Left kidney (tissue), 2 donors: ENCODE results near the gene PCGF1. TPM values are rescaled to one million over a fixed set of nuclear protein-coding genes. Genes with fewer than 3 reads are reported as not detected.

Source experiments
- DNase-seq: peaks from one replicate; pipeline ENCODE4 v3.0.0-alpha.2; 2013
- polyA plus RNA-seq: library from polyadenylated mRNA; unstranded; fragments of 120-200 nt; gene quantifications from one replicate; pipeline ENCODE4 v1.2.1, GENCODE V29; 2013; ENCODE audit not compliant: insufficient read length

PCGF1 gene
- polyA plus RNA-seq, 1 donor: 29.5 TPM

- DNase-seq: no peak
Measured at GRCh38 chr2:74515981-74516633, 8.6 kb upstream of the PCGF1 start.

DNA sequence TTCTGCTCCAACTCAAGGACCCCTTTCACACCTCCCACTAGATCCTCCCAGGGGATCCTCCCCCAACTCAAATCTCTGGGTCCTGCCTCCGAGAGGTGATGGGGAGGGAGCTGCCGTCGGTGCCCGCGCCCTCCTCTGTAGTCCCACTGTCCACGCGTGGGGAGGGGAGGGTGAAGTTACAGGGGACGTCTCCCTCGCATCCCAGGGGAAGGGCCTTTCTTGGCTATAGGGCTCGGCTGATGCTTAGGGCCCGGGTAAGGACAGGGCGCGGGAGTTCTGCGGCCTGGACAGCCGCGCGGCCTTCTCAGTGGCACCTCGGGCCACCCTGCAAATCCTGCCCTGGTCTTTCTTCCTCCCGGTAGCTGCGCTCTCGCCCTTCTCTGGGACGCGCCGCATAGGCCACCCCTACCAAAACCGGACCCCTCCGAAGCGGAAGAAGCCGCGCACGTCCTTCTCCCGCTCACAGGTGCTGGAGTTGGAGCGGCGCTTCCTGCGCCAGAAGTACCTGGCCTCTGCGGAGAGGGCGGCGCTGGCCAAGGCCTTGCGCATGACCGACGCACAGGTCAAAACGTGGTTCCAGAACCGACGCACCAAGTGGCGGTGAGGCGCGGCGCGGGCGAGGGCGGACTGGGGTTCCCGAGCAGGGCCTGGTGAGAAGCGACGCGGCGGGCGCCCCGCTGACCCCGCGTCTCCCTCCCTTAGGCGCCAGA is 7.9 kb upstream of the PCGF1 start:
- no peak for DNase-seq

DNA sequence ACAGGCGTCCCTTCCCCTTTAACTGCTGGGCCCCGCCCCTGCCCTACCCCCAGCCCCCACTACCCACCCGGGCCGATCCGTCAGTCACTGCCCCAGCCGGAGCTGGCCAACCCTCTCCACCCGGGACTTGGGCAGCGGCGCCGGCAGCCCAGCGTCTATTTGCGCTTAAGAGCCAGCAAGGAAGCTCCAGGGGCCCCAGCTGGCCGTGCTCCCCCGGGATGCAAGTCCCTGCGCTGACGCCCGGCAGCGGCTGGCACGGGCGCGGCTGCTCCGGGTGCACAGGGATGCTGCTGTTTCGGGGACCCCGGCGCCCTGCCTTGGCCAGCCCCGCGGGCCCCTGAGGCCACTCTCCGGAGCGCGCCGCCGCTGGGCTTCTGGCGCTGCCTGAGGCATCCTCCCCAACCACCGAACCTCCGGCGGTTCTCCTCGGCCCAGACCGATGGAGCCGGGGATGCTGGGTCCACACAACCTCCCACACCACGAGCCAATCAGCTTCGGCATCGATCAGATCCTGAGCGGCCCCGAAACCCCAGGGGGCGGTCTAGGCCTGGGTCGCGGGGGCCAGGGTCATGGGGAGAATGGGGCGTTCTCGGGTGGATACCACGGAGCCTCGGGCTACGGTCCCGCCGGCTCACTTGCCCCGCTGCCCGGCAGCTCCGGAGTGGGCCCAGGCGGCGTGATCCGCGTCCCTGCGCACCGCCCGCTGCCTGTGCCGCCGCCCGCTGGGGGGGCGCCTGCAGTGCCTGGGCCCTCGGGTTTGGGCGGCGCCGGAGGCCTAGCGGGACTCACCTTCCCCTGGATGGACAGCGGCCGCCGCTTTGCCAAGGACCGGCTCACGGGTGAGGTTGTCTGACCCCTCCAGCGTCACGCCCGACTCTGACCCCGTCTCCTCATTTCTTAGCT is 7.1 kb upstream of the PCGF1 start, which contains the start of gene TLX2:
Gene TLX2, plus strand, starts transcription at position 83 of the 903 bp plus-strand sequence. Its CDS starts 357 bp downstream, at position 440.
- DNase-seq: no peak

GRCh38 chr2:74513605-74514367 is 6.3 kb upstream of the PCGF1 start:
- DNase-seq: no peak

- no peak for DNase-seq
Measured at GRCh38 chr2:74512744-74513604, 5.5 kb upstream of the PCGF1 start.

DNA sequence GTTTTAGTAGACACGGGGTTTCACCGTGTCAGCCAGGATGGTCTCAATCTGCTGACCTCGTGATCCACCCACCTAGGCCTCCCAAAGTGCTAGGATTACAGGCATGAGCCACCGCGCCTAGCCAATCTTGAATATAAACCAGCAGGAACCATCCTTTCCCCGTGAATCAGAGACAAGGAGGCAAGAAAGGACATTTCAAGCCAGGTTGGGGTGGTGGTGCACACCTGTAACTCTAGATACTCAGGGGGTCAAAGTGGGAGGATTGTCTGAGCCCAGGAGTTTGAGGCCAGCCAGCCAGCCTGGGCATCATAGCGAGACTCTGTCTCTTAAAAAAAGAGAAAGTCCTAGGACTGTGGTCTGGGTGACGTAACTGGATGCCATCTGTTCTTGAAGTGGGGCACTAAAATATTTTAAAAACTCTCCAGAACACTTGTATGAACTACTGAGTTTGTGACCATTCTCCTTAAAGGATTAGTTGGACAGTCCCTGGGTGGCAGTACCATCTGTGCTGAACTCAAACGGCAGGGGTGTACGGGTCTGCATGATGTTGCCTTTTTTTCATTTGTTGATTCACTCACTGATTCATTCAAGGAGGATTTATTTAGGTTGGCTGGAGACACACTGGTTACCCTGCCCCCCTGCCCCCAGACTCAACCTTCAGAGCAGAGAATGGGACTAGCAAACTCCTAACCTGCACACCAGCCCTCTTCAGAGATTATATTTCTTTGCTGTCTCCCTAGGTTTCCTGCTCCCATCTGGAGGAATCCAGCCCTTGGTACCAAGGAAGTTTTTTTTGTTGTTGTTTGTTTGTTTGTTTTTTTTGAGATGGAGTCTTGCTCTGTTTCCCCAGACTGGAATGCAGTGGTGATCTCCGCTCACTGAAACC is 3.9 kb upstream of the PCGF1 start:
- DNase-seq: no peak

GRCh38 chr2:74510272-74510671 is 2.8 kb upstream of the PCGF1 start:
- no peak for DNase-seq

GRCh38 chr2:74507926-74508520 is 528 bp upstream of the PCGF1 start:
- DNase-seq: no peak

- no peak for DNase-seq
Measured at GRCh38 chr2:74505448-74506246, 1.8 kb downstream of the PCGF1 start.

DNA sequence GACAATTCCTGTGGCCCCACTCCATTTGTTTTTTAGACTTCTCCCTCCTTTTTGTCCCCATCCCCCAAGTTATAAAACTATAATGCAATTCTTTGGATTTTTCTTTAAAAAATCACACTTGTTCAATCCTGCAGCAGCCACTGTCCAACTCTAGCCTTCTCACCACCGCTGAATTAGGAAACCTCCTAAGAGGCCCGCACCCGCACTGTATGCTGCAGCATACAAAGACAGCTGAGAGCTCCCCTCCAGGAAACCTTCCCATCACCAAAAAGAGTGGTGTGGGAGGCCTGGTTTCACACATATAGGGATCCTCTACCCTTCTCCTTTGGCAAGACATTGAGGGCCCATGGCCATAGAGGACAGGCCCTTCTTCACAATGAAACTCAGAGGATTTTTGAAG is 2.9 kb downstream of the PCGF1 start:
- DNase-seq: no peak

DNA sequence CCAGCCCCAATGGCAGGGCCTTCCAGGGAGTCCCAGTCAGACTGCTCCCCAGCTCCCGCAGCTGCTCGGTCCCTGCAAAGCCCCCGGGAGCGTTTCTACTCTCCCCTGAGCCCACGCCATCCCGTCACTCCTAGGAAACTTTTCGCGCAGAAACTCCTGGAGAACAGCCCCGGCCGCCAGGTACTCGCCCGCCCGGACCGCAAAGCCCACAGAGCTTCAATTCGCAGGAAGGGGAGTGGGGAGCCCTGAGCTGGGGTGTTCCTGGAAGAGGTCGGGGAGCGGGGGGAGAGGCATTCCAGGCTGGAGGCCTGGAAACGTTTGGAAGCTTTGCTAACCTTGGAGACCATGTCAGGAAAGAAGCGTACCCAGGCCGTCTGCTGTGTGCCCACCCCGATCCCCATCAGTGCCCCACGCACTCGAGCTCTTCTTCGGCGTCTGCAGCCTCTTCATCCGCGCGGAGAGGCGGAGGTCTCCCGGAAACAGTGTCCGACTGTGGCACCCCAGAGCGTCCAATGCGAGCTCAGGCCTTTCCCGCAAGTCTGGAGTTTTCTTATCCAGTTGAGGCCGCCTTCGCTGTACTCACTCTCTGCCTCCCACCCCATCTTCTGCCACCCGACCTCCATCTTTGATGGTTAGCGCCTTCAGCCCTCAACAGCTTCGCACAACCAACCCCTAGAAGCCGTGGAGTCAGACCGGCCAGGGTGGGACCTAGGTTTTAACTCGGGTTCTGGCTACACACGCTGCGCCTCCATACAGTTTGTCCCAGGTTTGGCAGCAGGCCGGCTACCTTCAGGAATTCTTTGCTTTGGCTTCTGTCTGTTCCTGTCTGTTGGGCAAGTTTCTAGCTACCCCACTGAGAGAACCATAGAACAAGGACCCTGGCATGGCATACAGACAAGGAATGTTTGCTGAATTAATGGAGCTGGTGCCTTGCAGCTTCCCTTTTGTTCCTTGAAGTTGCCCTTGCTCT is 3.7 kb downstream of the PCGF1 start:
- DNase-seq: no peak

DNA sequence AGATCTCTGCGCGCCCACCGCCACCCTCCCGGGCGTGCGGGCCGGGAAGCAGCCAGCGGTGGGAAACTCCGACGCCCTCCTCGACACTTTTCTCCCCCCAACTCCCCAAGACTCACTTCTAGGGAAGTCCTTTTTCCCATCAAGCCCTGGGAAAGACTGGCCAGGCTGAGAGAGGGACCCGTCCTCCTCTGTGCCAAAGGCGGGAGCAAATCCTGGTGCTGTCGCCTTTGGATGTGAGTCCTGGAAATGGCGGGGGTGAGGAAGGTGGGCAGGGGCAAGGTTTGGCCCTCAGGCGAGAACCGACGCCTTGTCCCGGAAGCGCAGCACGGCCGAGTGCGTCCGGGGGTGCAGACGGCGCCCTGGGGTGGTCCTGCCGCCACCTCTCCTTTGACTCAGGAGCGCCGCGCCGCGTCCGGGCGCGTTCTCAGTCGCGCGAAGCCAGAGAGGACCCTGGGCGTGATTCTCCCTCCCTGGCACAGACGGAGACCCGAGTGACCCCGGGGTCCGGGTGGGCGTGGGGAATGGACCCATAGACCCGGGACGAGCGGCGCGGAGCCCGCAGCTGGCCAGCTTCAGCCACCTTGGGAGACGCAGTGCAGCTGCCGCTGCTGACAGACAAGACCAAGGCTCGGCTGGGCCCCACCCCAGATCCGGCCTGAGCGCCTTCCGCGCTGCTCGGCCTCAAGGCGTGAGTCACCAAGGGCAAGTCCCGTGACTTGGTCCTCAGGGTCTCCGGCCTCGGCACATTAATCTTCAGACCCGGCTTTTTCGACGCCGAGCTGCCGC is 4.6 kb downstream of the PCGF1 start:
- no peak for DNase-seq

GRCh38 chr2:74502147-74502719 is 5.3 kb downstream of the PCGF1 start:
- no peak for DNase-seq

DNA sequence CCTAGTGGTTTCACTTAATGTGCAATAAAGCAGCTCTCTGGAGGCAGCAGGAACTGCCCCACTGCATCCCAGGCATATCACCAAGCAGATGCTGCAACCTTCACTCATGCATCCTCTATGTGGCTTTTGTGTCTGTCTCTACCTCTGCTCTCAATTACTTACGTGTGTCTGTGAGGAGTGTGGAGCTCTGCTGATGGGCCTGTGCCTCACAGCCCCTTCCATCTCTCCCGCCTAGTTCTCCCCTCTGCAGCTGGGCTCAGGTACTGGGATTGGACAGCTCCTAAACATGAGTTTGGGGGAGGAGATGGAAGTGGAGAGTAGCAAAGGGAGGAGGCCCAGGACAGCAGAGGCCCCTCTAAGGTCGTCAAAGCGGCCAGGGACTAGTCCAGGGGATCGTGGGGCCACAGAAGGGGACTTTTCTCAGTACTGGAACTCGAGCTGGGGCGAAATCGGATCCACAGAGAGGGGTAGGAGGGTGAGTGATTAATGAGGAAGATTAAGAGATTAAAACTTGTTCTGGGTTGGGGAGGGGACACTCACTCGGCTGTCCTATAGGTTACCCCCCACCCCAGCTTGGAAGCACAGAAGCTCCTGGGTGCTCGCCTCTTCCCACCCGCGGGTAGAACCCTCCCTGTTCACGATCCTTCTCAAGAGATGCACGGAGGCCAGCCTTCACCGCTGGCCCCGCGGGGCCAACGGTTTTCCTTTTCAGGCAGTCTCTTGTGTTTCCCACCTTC is 6.0 kb downstream of the PCGF1 start:
- no peak for DNase-seq

GRCh38 chr2:74500578-74500946 is 6.9 kb downstream of the PCGF1 start:
- DNase-seq: no peak
